HG03280 (cell line): ENCODE measurements around the gene DRD3.

Source experiments
- ATAC-seq: cut with Tn5 transposase; IDR thresholded peaks from one replicate; pipeline ENCODE4 v1.9.1; 2021; ENCODE audit warnings: mild to moderate bottlenecking, moderate library complexity; ENCODE audit not compliant: unreplicated experiment

Gene DRD3

DNA sequence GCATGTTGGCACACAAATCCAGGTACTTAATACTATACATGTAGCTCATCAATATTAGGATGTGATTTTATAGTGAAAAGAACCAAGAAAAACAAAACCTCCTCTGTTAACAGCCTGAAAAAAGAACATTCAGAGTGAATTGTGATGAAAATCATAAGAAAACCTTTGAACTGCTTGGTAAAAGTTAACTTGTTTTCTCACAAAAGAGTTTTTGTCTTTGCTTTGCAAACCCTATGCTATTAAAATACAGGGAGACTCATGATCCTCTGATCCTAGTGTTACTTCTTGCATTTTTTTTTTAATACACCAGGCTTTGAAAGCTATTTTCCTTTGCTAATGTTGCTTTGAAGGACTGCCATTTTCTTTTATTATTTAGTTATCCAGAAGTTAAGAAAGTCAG lies 98.7 kb downstream of the DRD3 start:
- ATAC-seq, result no peak

- ATAC-seq, result no peak
Observed at GRCh38 chr3:114079761-114080160, 99.1 kb downstream of the DRD3 start.

GRCh38 chr3:114078126-114078525 lies 100.7 kb downstream of the DRD3 start:
- ATAC-seq, result no peak
